Progenitor cell of endocrine pancreas (in vitro differentiated cells): ENCODE data around the gene SYNE2. TPM values are rescaled to one million over a fixed set of nuclear protein-coding genes. Genes with fewer than 3 reads are reported as not detected.
A peak's percentile ranks its signal among the peaks of the same experiment; 100 is the strongest.

Source experiments
- DNase-seq: peaks from one replicate; pipeline ENCODE4 v3.0.0; 2021; ENCODE audit warnings: low spot score; ENCODE audit not compliant: unreplicated experiment
- H3K27ac Mint-ChIP-seq: 2 replicates; pipeline ENCODE4 v1.8.0; 2021; ENCODE audit warnings: mild to moderate bottlenecking, moderate library complexity, mixed read lengths
- H3K27me3 Mint-ChIP-seq: 2 replicates; pipeline ENCODE4 v1.8.0; 2021; ENCODE audit warnings: mixed read lengths
- H3K36me3 Mint-ChIP-seq: 2 replicates; pipeline ENCODE4 v1.8.0; 2022; ENCODE audit warnings: mixed read lengths; ENCODE audit not compliant: insufficient read depth
- H3K4me1 Mint-ChIP-seq: 2 replicates; pipeline ENCODE4 v1.8.0; 2021; ENCODE audit warnings: low read depth, mixed read lengths
- H3K4me3 Mint-ChIP-seq: 2 replicates; pipeline ENCODE4 v1.8.0; 2021; ENCODE audit warnings: low read depth, mild to moderate bottlenecking, moderate library complexity, mixed read lengths
- H3K9me3 Mint-ChIP-seq: 2 replicates; pipeline ENCODE4 v1.8.0; 2021; ENCODE audit warnings: low read depth, mixed read lengths
- CTCF ChIP-seq: fragments of 200-600 bp; sonication (generic); IDR thresholded peaks from one replicate; pipeline ENCODE4 v1.5.0; 2021; ENCODE audit warnings: antibody characterized with exemption, mild to moderate bottlenecking; ENCODE audit not compliant: unreplicated experiment
- total RNA-seq: library from RNA; stranded (reverse); gene quantifications from 2 replicates; pipeline ENCODE4 v1.2.1, GENCODE V29; 2021

SYNE2 gene
- total RNA-seq, 1 donor from 2014 or later: 108 TPM

- H3K9me3 Mint-ChIP-seq: no peaks in the 10 kb centered on the region
- H3K27me3 Mint-ChIP-seq: no peaks in the 10 kb centered on the region
- no peak overlapping the region for H3K4me3 Mint-ChIP-seq
- peaks cover 42% of the 10 kb centered on the region for H3K36me3 Mint-ChIP-seq
- H3K27ac Mint-ChIP-seq: no peak overlapping the region
- TF ChIP-seq CTCF: no peak
- no peak for DNase-seq
- peaks cover 9% of the 10 kb centered on the region for H3K4me1 Mint-ChIP-seq
Observed at GRCh38 chr14:64218344-64219240, 365.8 kb downstream of the SYNE2 start.

- TF ChIP-seq CTCF: no peak
- Mint-ChIP-seq H3K9me3 (no peaks in the 10 kb centered on the region), H3K27me3 (no peaks in the 10 kb centered on the region), H3K36me3 (peaks cover 45% of the 10 kb centered on the region), H3K4me3 (no peak overlapping the region), H3K27ac (no peak overlapping the region), H3K4me1 (peaks cover 1% of the 10 kb centered on the region)
- no peak for DNase-seq
Observed at GRCh38 chr14:64220056-64220455, 367.3 kb downstream of the SYNE2 start.

GRCh38 chr14:64220466-64220865 lies 367.7 kb downstream of the SYNE2 start:
- H3K36me3 Mint-ChIP-seq: peaks cover 41% of the 10 kb centered on the region
- peaks cover 1% of the 10 kb centered on the region for H3K4me1 Mint-ChIP-seq
- no peak for TF ChIP-seq CTCF
- H3K4me3 Mint-ChIP-seq: no peak overlapping the region
- DNase-seq: no peak
- no peak overlapping the region for H3K27ac Mint-ChIP-seq
- no peaks in the 10 kb centered on the region for H3K9me3 Mint-ChIP-seq
- H3K27me3 Mint-ChIP-seq: no peaks in the 10 kb centered on the region

- TF ChIP-seq CTCF: no peak
- H3K4me1 Mint-ChIP-seq: peaks cover 1% of the 10 kb centered on the region
- no peak for DNase-seq
- peak overlapping the region; percentile 64 for H3K27ac Mint-ChIP-seq
- H3K36me3 Mint-ChIP-seq: peaks cover 32% of the 10 kb centered on the region
- no peak overlapping the region for H3K4me3 Mint-ChIP-seq
- H3K27me3 Mint-ChIP-seq: no peaks in the 10 kb centered on the region
- H3K9me3 Mint-ChIP-seq: no peaks in the 10 kb centered on the region
Observed at GRCh38 chr14:64221391-64222003, 368.7 kb downstream of the SYNE2 start.

- no peaks in the 10 kb centered on the region for H3K4me1 Mint-ChIP-seq
- H3K9me3 Mint-ChIP-seq: no peaks in the 10 kb centered on the region
- H3K4me3 Mint-ChIP-seq: no peak overlapping the region
- DNase-seq: no peak
- H3K27ac Mint-ChIP-seq: no peak overlapping the region
- peaks cover 35% of the 10 kb centered on the region for H3K36me3 Mint-ChIP-seq
- no peaks in the 10 kb centered on the region for H3K27me3 Mint-ChIP-seq
- TF ChIP-seq CTCF: no peak
Observed at GRCh38 chr14:64225151-64225757, 372.4 kb downstream of the SYNE2 start.
